ENCODE measurements around the gene ISCA2. TPM values are rescaled to one million over a fixed set of nuclear protein-coding genes. Genes with fewer than 3 reads are reported as not detected.

ISCA2 gene
- polyA plus RNA-seq, 3 donors, result 41.3 to 46.8 (median 42.9) TPM

DNA sequence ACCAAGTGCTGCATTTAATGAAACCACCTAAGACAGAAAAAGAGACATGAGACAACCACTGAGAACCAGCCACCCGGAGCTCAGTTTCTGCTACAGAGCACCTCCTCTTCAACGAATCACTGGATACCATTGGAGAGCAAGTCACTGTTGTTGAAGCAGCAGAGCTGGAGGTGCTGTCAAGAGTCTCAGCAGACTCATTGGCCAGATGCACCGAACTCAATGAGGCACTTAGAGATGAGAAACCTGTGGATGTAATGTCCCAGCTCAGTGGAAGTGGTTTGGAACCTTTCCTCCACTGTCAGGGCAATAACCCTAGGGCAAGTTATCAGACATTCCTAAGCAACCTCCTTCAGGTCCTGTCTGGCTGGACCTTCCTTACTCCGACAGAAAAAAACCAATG lies 13.5 kb upstream of the ISCA2 start:
- DNase-seq (ENCODE audit: low read depth in 3 of 3, low spot score in 2 of 3), result no peak

DNA sequence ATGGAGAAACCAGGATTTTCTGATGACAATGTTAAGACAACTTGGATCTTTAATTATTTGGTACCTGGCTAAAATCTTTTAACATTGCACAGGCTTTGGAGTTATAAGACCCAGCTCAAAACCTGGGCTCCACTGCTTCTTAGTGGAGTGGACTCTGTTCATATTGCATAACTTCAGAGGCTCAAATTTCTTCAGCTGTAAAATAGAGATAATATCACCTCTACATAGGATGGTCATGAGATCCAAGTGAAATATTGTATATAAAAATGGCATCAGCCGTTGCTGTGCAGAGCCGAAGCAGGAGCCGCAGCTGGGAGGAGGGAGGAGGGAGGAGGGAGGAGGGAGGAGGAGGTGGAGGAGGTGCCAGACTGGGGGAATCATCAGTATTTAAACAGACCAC lies 11.0 kb upstream of the ISCA2 start:
- DNase-seq (ENCODE audit: low read depth in 3 of 3, low spot score in 2 of 3), result no peak

- no peak for DNase-seq (ENCODE audit: low read depth in 3 of 3, low spot score in 2 of 3)
Observed at GRCh38 chr14:74483321-74483720, 10.2 kb upstream of the ISCA2 start.

DNA sequence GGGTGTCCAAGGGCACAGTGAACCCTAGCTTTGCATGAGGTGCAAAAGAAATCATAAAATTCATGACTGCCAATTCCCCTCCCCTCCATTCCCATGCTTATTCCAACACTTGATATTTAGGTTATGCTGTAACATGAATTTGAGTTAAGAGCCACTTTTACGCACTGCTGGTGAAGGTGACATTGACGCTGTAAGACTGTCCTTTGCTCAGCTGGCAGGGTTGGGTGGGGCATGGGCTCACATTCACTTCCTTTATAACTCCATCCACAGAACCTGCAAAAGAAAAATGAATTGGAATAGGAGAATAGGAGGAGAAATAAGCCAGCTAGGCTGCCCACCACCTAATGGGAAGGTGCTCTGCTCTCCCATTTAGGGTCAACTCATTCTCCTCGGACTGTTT lies 7.4 kb upstream of the ISCA2 start:
- no peak for DNase-seq (ENCODE audit: low read depth in 3 of 3, low spot score in 2 of 3)

DNA sequence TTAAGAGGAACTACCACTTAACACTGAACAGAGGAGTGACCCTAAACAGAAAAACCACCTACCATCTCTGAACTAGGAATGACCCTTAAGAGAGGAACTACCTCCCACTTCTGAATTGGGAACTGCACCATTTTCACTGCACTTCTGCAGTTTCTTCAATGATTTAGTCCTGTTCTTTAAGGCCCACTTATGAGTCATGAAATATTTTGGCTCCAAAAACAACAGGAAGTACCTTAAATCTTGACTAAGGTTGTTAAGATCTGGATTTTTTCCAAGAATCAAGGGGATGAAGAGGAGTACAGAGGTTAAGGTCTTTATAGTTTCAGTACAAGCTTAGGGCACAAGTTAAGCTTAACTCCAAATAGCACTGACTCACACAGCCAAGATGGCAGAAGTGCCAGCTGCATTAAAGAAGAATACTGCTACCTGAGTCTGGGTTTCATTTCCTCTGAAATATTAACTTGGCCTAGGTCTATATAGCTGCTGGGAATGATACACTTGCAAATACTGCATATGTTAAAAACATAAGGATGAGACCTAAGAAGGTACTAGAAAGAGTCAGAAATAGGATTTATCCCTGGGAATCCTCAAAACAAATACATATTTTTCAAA lies 4.7 kb upstream of the ISCA2 start:
- DNase-seq (ENCODE audit: low read depth in 3 of 3, low spot score in 2 of 3), result no peak

DNA sequence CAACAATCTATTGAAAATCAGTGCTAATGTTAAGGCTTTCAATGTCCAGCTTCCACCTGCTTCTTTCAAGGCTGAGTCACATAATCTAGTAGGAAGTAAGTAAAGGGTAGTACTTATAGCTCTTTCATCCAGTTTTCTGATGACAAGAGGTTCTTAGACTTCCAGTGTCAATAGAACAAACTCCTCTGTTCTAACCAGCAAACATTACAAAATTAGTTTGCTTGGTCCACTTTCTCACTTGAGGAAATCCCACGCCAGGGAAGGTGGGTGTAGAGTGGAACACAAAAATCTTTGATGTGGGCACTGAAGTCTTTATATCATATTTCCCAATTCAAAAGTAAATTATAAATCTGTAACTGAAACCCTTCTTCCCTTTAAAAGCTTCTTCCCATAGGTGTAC lies 3.1 kb upstream of the ISCA2 start:
- DNase-seq (ENCODE audit: low read depth in 3 of 3, low spot score in 2 of 3), result no peak

DNA sequence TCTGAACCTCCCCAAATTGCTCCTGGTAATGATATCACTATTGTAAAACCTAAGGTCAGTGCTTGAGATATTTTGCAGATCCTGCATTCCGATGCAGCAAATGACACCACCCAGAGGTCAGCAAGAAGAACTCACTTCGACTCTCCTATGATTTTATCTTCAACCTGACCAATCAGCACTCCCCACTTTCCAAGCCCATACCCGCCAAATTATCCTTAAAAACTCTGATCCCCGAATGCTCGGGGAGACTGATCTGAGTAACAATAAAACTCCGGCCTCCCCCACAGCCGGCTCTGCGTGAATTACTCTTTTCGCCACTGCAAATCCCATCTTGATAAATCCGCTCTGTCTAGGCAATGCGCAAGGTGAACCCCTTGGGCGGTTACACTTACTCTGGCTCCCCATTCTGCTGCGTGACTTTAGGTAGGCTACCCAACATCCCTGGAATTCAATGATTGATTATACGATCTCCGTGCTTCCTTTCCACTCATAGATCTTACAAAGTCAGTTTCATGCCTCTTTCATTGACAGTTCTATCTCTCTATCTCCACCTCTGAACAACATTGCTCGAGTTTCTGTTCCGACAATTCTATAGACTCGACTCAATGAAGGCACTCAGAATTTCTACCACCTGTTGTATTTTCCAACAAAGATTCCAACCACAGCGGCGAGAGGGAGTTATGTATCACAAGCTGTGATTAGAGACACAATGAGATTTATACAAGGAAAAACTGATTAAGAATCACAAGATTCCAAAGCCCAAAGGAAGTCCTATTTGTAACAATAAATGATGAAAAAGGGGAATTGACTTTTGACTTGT lies 1.4 kb upstream of the ISCA2 start:
- DNase-seq (ENCODE audit: low read depth in 3 of 3, low spot score in 2 of 3), result peak in 1 of 3 donors; percentile 12

DNA sequence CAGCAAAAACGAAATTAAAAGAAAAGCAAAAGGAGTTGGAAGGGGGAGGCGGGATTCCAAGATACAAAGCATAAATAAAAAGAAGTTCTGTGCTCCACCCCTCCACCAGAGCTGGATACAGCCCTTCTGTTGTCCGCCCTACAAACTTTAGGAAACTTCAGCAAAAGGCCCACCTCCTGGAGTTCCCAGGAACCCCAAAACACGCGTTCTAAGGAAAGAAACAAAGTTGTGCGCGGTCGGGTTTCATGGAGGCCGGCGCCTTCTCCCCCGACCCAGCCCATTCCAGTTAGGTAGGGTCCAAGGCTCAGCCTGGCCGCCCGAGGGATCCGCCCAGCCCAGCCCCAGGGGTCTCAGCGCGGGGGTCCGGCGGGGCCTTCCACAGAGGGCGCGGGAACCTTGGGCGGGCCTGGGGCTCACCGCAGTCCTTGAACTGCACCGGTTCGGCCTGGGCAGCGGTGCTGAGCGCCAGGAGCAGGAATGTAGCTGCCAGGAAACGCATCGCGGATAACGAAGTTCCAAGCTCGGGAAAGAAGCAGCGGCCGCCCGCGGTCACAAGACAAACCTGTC lies 706 bp upstream of the ISCA2 start, which contains the start of gene NPC2:
NPC2 (minus strand) TSS at position 530 of the 567 bp plus-strand sequence; CDS start at position 499, 31 bp downstream.
- DNase-seq (ENCODE audit: low read depth in 3 of 3, low spot score in 2 of 3), result no peak

GRCh38 chr14:74495356-74495755 lies 1.8 kb downstream of the ISCA2 start:
- no peak for DNase-seq (ENCODE audit: low read depth in 3 of 3, low spot score in 2 of 3)

DNA sequence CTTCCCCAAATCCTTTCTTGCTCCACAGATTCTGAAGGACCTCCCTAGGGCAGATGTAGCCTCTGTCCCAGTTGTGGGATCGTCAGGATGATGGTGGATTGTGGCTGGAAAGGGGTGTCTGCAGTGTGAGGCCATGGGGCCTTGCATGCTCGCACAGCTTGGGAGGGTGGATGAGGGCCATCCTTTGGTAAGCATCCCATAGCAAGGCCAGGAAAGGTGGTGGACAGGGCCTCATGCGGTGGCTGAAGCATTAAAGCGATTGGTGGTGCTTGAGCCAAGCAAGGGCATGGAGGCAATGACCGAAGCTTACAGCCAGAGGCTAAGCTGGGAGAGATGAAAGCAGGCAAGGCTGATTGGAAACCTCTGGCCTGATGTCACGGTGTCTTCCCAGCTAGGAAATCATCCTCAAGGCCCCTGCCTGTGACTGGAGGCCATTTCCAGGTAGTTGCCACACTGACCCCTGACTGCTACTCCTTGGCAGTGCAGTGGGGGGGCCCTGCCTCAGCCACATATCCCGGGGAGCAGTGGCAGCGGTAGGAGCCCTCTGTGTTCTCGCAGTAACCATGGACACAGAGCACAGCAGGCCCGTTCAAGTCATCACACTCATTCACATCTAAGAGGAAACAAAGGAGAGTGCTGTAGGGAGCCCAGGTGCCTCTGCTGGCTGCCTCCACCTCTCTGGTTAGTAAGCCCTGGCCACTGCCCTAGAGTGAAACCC lies 7.0 kb downstream of the ISCA2 start:
- DNase-seq (ENCODE audit: low read depth in 3 of 3, low spot score in 2 of 3), result no peak

- DNase-seq (ENCODE audit: low read depth in 3 of 3, low spot score in 2 of 3), result peak; percentile 58 to 78 (median 72)
Observed at GRCh38 chr14:74501135-74501614, 7.6 kb downstream of the ISCA2 start.

DNA sequence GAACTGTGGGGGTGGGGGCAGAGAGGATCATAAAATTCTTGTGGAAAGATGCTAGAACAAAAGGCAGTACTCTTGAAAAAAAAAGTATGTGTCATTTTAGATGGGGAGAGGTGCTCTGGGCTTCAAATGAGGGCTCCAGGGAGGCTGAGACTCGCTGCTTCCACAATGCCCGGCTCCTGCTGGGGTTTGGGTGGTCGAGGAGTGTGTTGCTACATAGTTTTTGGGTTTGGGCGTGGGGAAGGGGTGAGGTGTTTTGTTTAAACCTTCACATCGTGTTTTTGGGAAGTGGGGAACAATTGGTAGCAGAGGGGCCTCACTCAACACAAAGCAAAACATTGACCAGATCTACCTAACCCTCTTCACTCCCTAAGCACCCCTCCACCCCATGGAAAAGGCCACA lies 8.1 kb downstream of the ISCA2 start:
- no peak for DNase-seq (ENCODE audit: low read depth in 3 of 3, low spot score in 2 of 3)

DNA sequence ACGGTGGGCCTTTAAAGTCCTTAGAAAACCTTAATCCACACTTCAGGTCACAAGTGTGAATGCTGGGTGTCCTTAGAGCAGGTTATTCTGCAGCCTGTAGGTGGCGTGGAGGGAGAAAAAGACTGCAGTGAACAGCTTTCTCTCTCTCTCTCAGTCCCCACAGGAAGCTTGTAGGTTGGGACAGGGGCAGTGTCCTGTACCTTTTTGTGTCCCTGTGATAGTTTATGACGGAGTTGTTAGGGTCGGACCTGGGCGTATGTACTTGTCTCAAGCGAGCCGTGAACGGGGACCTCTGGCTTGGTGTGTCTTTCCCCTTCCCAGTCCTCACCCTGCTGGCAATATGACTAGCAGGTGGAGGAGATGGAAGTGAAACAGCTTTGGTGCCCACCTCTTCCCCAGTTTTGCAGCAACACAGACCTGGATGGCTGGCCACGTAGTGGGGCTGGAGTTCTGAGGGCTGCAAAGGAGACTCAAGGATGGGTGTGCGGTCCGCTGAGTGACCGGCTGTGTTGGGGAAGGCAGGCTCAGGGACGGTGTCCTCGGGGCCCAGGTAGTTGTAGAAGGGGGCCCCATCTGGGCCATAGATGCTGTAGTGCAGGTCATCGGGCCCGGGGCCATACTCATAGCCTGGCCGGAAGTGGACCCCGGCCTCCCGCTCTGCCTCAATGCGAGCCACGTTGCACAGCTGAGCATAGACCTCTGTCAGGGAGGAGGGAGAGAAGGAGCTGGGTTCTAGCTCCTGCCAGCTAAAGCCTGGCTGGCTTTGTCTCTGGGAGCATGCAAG lies 8.9 kb downstream of the ISCA2 start:
- DNase-seq (ENCODE audit: low read depth in 3 of 3, low spot score in 2 of 3), result no peak

DNA sequence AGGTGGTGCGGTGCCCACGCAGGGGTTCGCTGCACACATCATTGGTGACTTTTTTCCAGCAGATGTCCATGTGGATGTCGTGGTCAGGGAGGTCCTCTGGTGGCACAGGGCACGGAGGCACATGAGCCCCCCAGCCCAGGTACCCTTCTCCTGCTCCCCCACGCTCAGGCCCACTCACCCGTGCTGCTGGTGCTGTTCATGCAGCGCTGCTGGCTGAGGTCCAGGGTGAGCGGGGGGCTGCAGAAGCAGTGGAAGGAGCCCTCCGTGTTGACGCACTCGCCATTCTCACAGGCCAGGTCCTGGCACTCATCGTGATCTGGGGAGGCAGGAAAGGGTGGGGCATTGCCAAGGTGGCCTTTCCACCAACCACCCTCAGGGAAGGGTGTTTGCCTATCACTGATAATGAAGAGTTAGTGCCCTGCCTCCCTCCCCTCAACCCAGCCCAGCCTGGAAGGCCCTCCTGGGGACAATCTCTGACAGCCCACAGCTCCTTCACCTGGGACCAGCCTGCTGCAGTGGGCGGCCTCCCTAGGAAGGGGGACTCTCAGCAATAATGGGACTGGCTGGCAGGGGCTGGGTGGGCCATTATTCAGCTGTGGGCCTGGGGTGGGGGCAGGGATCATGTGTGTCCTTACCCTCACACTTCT lies 9.8 kb downstream of the ISCA2 start:
- DNase-seq (ENCODE audit: low read depth in 3 of 3, low spot score in 2 of 3), result no peak

- no peak for DNase-seq (ENCODE audit: low read depth in 3 of 3, low spot score in 2 of 3)
Observed at GRCh38 chr14:74503938-74504335, 10.4 kb downstream of the ISCA2 start.

GRCh38 chr14:74504412-74504811 lies 10.8 kb downstream of the ISCA2 start:
- DNase-seq (ENCODE audit: low read depth in 3 of 3, low spot score in 2 of 3), result no peak

DNA sequence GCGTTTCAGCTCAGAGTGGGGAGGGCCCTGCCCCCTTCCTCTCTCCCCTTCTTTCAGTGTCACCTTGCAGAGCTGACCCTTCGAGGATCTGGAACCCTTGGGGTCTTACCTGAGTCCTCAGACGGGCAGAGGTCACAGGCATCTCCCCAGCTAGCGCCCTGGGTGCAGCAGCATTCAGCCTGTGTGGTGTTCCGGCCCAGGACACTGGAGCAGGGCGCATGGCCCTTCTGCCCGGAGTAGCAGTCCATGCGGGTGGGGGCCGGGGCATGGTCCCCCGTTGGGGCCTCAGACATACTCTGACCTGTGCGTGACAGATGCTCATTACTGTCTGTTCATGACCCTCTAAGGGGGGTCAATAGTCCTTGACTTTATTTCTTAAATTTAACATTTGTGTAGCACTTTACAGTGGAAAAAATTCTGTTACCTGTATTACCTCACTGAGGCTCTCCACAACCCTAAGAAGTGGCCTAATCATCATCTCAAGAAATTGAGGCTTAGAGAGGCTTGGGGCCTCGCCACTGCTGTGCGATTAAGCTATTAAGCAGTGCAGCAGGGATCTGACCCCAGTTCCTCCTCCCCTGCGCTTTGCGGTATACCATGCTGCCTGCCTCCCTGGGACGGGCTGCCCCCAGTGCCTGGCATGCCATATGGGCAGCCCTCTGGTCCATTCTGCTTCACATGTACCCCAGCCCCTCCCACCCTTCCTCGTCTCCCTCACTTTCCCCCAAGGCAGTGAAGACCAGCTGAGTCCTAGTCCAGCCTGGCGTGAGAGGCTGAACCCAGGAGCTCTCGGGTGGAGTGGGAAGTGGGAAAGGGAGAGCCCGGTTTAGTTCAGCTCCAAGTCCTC lies 11.5 kb downstream of the ISCA2 start:
- DNase-seq (ENCODE audit: low read depth in 3 of 3, low spot score in 2 of 3), result no peak

- DNase-seq (ENCODE audit: low read depth in 3 of 3, low spot score in 2 of 3), result no peak
Observed at GRCh38 chr14:74505831-74506230, 12.3 kb downstream of the ISCA2 start.

GRCh38 chr14:74506411-74506851 lies 12.9 kb downstream of the ISCA2 start:
- no peak for DNase-seq (ENCODE audit: low read depth in 3 of 3, low spot score in 2 of 3)
